Ectodermal cell (in vitro differentiated cells): ENCODE data around the gene PELI2.
"Not testable (repeated sequence)": the region's sequence is repeated elsewhere in the genome, so short reads cannot be mapped to it uniquely, and the experiment has no call there.

Experiments
- H3K27ac ChIP-seq: 2 replicates; pipeline ENCODE4 v1.7.0; 2013; ENCODE audit warnings: mild to moderate bottlenecking, low read depth, low read length; ENCODE audit not compliant: insufficient read depth, poor library complexity, severe bottlenecking
- H3K27me3 ChIP-seq: 2 replicates; pipeline ENCODE4 v1.7.0; 2013; ENCODE audit warnings: mild to moderate bottlenecking, low read length; ENCODE audit not compliant: insufficient read depth, control insufficient read depth, poor library complexity, severe bottlenecking
- H3K36me3 ChIP-seq: one replicate; pipeline ENCODE4 v1.7.0; 2013; ENCODE audit warnings: low read length; ENCODE audit not compliant: control insufficient read depth, insufficient read depth
- H3K4me1 ChIP-seq: one replicate; pipeline ENCODE4 v1.7.0; 2013; ENCODE audit warnings: low read length; ENCODE audit not compliant: control insufficient read depth, insufficient read depth
- H3K4me3 ChIP-seq: 2 replicates; pipeline ENCODE4 v1.7.0; 2013; ENCODE audit warnings: low read depth, low read length, control low read depth; ENCODE audit not compliant: insufficient read depth
- H3K9me3 ChIP-seq: 2 replicates; pipeline ENCODE4 v1.7.0; 2013; ENCODE audit warnings: mild to moderate bottlenecking, low read length, moderate library complexity; ENCODE audit not compliant: control insufficient read depth
- WGBS, 2 experiments: methylation state at CpG; one replicate each; pipeline ENCODE4 v1.1.7; 2013; ENCODE audit warnings: missing lambda C conversion rate in 2 of 2; 5-methylcytosine and 5-hydroxymethylcytosine counted together

The PELI2 gene

GRCh38 chr14:56150645-56151345 lies 32.6 kb downstream of the PELI2 start:
- H3K27me3 ChIP-seq, result no peaks in the 10 kb centered on the region
- H3K4me3 ChIP-seq, result no peak overlapping the region
- 77 to 84% methylated on average over 6 of the region's 6 CpGs for WGBS, 2 experiments
- H3K9me3 ChIP-seq, result no peaks in the 10 kb centered on the region
- H3K27ac ChIP-seq, result no peak overlapping the region
- peaks cover 14% of the 10 kb centered on the region for H3K4me1 ChIP-seq
- H3K36me3 ChIP-seq, result no peaks in the 10 kb centered on the region

DNA sequence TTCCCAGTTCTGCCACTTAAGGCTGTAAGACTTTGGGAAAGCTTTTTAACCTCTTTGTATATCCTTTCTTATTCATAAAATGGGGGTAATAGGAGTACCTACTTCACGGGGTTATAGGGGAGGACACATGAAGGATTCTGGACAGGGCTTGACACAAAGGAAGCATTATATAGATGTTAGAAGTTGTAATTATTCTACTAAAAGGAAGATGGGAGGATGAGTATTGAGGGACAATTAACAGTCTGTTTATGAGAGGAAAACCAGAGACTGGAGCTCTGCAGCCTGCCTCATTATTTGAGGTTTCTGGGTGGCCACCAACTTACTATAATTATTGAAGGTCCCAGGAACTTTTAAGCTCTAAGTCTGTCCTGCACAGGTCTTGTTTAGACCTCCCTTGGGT lies 34.0 kb downstream of the PELI2 start:
- no peaks in the 10 kb centered on the region for H3K27me3 ChIP-seq
- 100% methylated on average over 1 of the region's 1 CpG for WGBS, 2 experiments
- H3K36me3 ChIP-seq, result no peaks in the 10 kb centered on the region
- peaks cover 14% of the 10 kb centered on the region for H3K4me1 ChIP-seq
- no peak overlapping the region for H3K27ac ChIP-seq
- no peak overlapping the region for H3K4me3 ChIP-seq
- H3K9me3 ChIP-seq, result no peaks in the 10 kb centered on the region

DNA sequence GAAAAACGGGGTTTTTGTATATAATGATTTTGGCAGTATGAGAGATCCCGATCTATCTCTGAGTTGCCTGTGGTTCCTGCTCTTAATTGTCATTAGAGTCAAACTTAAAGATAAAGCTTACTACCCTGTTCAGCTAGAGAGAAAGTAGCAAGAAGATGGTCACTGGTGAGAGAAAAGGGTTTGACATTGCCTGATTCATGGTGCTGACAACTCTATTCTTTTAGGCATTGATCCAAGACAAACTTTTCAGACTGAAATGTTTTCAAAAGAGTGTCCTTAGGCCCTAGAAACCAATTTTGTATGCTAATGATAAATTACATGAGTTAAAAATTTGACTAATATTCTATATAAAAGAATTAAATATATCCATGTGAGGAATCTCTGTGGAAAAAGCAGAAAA lies 35.1 kb downstream of the PELI2 start:
- H3K36me3 ChIP-seq, result no peaks in the 10 kb centered on the region
- H3K4me1 ChIP-seq, result peaks cover 12% of the 10 kb centered on the region
- WGBS, 2 experiments, result 84 to 100% methylated on average over 2 of the region's 2 CpGs
- no peak overlapping the region for H3K4me3 ChIP-seq
- no peaks in the 10 kb centered on the region for H3K9me3 ChIP-seq
- no peaks in the 10 kb centered on the region for H3K27me3 ChIP-seq
- no peak overlapping the region for H3K27ac ChIP-seq

DNA sequence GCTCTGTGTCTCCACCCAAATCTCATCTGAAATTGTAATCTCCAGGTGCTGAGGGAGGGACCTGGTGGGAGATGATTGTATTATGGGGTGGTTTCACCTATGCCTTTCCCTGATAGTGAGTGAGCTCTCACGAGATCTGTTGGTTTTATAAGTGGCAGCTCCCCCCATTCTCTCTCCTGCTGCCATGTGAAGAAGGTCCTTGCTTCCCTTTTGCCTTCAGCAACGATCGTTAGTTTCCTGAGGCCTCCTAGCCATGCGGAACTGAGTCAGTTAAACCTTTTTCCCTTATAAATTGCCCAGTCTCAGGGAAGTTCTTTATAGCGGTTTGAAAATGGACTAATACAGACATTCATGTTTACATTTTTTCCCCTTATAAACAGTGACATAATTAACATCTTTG lies 36.1 kb downstream of the PELI2 start:
- 78 to 92% methylated on average over 5 of the region's 5 CpGs for WGBS, 2 experiments

DNA sequence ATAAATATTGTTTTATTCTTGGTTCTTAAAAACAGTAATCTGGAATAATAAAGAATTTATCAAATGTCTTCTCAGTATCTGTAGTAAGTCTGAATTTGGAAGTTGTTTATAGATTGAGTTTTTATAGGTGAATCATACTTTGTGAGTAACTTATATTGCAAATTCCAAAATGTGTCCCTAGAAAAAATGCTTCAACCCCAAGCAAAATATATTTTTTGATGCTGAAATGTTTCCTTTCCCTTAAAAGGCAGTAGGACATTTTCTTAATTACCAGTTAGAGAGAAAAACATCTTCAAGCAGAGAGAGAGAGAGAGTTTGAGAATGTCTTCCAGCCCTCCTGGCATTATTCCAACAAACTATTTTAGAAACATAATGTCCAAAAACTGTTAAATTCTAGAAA lies 37.9 kb downstream of the PELI2 start:
- Histone ChIP-seq H3K4me1 (peaks cover 5% of the 10 kb centered on the region), H3K9me3 (no peaks in the 10 kb centered on the region), H3K36me3 (no peaks in the 10 kb centered on the region), H3K27me3 (no peaks in the 10 kb centered on the region), H3K4me3 (no peak overlapping the region), H3K27ac (no peak overlapping the region)

More for the DNA sequence above, 36.1 kb downstream of the PELI2 start:
- H3K4me1 ChIP-seq, result peaks cover 5% of the 10 kb centered on the region
- H3K27me3 ChIP-seq, result no peaks in the 10 kb centered on the region
- no peak overlapping the region for H3K4me3 ChIP-seq
- H3K9me3 ChIP-seq, result no peaks in the 10 kb centered on the region
- H3K36me3 ChIP-seq, result no peaks in the 10 kb centered on the region
- no peak overlapping the region for H3K27ac ChIP-seq

- Histone ChIP-seq H3K27ac (no peak overlapping the region), H3K36me3 (no peaks in the 10 kb centered on the region), H3K4me3 (no peak overlapping the region), H3K9me3 (no peaks in the 10 kb centered on the region), H3K27me3 (no peaks in the 10 kb centered on the region), H3K4me1 (no peaks in the 10 kb centered on the region)
- 96% methylated on average over 4 of the region's 4 CpGs for WGBS, 2 experiments
Measured at GRCh38 chr14:56159066-56159465, 40.9 kb downstream of the PELI2 start.

- no peaks in the 10 kb centered on the region for H3K36me3 ChIP-seq
- WGBS, 2 experiments, result 87 to 93% methylated on average over 1 of the region's 2 CpGs
- no peak overlapping the region for H3K4me3 ChIP-seq
- H3K4me1 ChIP-seq, result no peaks in the 10 kb centered on the region
- H3K27me3 ChIP-seq, result no peaks in the 10 kb centered on the region
- H3K27ac ChIP-seq, result no peak overlapping the region
- no peaks in the 10 kb centered on the region for H3K9me3 ChIP-seq
Measured at GRCh38 chr14:56160088-56160487, 41.9 kb downstream of the PELI2 start.

DNA sequence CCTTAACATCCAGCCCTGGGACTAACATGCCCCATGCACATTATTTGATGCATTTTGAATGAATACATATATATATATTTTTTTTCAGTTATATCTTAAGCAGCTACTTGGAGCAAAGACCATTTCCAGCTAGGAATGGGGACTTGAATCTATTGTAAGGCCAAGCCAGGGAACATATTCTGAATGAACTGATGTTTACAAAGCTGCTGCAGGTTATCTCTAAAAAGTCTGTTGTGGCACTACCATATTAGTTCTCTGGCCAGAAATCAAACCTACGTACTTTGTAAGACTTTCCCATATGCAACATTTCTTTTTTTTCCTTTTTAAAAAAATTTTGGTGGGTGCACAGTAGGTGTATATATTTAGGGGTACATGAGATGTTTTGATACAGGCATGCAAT lies 43.4 kb downstream of the PELI2 start:
- Histone ChIP-seq H3K4me1 (no peaks in the 10 kb centered on the region), H3K27ac (no peak overlapping the region), H3K36me3 (no peaks in the 10 kb centered on the region), H3K4me3 (no peak overlapping the region), H3K9me3 (no peaks in the 10 kb centered on the region), H3K27me3 (no peaks in the 10 kb centered on the region)
- 60 to 100% methylated on average over 1 of the region's 1 CpG for WGBS, 2 experiments

DNA sequence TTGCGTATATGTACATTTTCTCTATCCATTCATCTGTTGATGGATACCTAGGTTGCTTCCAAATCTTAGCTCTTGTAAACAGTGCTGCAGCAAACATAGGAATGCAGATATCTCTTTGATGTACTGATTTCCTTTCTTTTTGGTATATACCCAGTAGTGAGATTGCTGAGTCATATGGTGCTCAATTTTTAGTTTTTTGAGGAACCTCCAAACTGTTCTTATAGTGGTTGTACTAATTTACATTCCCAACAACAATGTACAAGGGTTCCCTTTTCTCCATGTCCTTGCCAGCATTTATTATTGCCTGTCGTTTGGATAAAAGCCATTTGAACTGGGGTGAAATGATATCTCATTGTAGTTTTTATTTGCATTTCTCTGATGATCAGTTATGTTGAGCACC lies 44.3 kb downstream of the PELI2 start:
- WGBS, 2 experiments, result 96 to 100% methylated on average over 2 of the region's 2 CpGs
- no peaks in the 10 kb centered on the region for H3K4me1 ChIP-seq
- H3K4me3 ChIP-seq, result no peak overlapping the region
- no peak overlapping the region for H3K27ac ChIP-seq
- no peaks in the 10 kb centered on the region for H3K36me3 ChIP-seq
- no peaks in the 10 kb centered on the region for H3K9me3 ChIP-seq
- no peaks in the 10 kb centered on the region for H3K27me3 ChIP-seq

- H3K4me1 ChIP-seq, H3K27me3 ChIP-seq, H3K4me3 ChIP-seq, H3K36me3 ChIP-seq, H3K27ac ChIP-seq, H3K9me3 ChIP-seq: not testable (repeated sequence)
- WGBS, 2 experiments, result 92 to 96% methylated on average over 7 of the region's 7 CpGs
Measured at GRCh38 chr14:56166579-56166978, 48.4 kb downstream of the PELI2 start.
